Osteoblast (primary cell): ENCODE results near the gene CEBPA. TPM values are rescaled to one million over a fixed set of nuclear protein-coding genes. Genes with fewer than 3 reads are reported as not detected.

Experiments
- DNase-seq: peaks from one replicate; pipeline ENCODE4 v3.0.0; 2011; ENCODE audit warnings: low spot score, mixed read lengths; ENCODE audit not compliant: insufficient read length; ENCODE audit errors: missing footprints
- H2AFZ ChIP-seq: 2 replicates; pipeline ENCODE4 v1.6.0; 2011; ENCODE audit warnings: mild to moderate bottlenecking, low read length
- H3K27ac ChIP-seq: 2 replicates; pipeline ENCODE4 v1.5.1; 2011; ENCODE audit warnings: mild to moderate bottlenecking, low read depth, low read length, moderate library complexity
- H3K27me3 ChIP-seq: 2 replicates; pipeline ENCODE4 v1.6.0; 2012; ENCODE audit warnings: mild to moderate bottlenecking, control low read depth, inconsistent platforms, low read length, moderate library complexity; ENCODE audit not compliant: insufficient read depth
- H3K36me3 ChIP-seq: 2 replicates; pipeline ENCODE4 v1.5.1; 2011; ENCODE audit warnings: mild to moderate bottlenecking, low read length, control low read depth, moderate library complexity; ENCODE audit not compliant: insufficient read depth
- H3K4me1 ChIP-seq: 2 replicates; pipeline ENCODE4 v1.5.1; 2011; ENCODE audit warnings: mild to moderate bottlenecking, low read length, control low read depth, moderate library complexity; ENCODE audit not compliant: insufficient read depth
- H3K4me2 ChIP-seq: 2 replicates; pipeline ENCODE4 v1.6.0; 2011; ENCODE audit warnings: mild to moderate bottlenecking, low read length; ENCODE audit not compliant: insufficient read depth
- H3K4me3 ChIP-seq: fragments of 200-600 bp; sonication (generic); 3 replicates; pipeline ENCODE4 v1.5.1; 2012; ENCODE audit warnings: mild to moderate bottlenecking, low read length, inconsistent platforms; ENCODE audit not compliant: insufficient read depth
- H3K79me2 ChIP-seq: 2 replicates; pipeline ENCODE4 v1.6.0; 2012; ENCODE audit warnings: mild to moderate bottlenecking, low read length, control low read depth, inconsistent platforms; ENCODE audit not compliant: insufficient read depth
- H3K9me3 ChIP-seq: 2 replicates; pipeline ENCODE4 v1.5.1; 2011; ENCODE audit warnings: low read depth, low read length, control low read depth
- H4K20me1 ChIP-seq: 2 replicates; pipeline ENCODE4 v1.6.0; 2012; ENCODE audit warnings: mild to moderate bottlenecking, low read length, control low read depth; ENCODE audit not compliant: insufficient read depth
- CTCF ChIP-seq: IDR thresholded peaks from 2 replicates; pipeline ENCODE4 v1.5.1; 2011; ENCODE audit warnings: mild to moderate bottlenecking, low read depth, low read length, moderate library complexity; ENCODE audit errors: extremely low read depth
- total RNA-seq: library from RNA; depleted of rRNA; stranded (reverse); fragments of >200 nt; gene quantifications from 2 replicates; pipeline ENCODE4 v1.2.3, GENCODE V29; 2012

CEBPA gene
- total RNA-seq, 1 donor, result 3.6 TPM

DNA sequence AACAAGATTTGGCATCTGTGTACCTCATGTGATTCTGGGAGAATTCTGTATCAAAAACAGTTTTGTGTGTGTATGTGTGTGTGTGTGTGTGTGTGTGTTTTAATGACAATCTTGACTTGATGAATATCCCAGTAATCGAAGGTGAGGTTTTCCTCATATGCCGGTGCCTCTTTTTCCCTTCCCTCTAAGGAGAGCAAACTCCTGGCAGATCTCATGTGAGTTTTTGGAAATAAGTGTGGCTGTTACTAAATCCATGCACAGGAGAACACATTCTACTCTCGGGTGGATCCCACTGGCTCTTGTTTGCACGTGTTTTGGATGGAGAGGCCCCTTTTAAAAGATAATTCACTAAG, 42.2 kb upstream of the CEBPA start:
- H3K36me3 ChIP-seq, result no peaks in the 10 kb centered on the region
- no peak for TF ChIP-seq CTCF

GRCh38 chr19:33343859-33344572, 41.7 kb upstream of the CEBPA start:
- H3K27ac ChIP-seq, result no peak overlapping the region
- no peak for TF ChIP-seq CTCF
- no peak overlapping the region for H3K4me3 ChIP-seq
- no peak overlapping the region for H3K4me2 ChIP-seq
- peaks cover 63% of the 10 kb centered on the region for H3K27me3 ChIP-seq
- no peaks in the 10 kb centered on the region for H3K36me3 ChIP-seq
- H2AFZ ChIP-seq, result no peak overlapping the region
- H3K79me2 ChIP-seq, result no peaks in the 10 kb centered on the region
- H3K4me1 ChIP-seq, result no peaks in the 10 kb centered on the region
- no peaks in the 10 kb centered on the region for H3K9me3 ChIP-seq
- H4K20me1 ChIP-seq, result no peaks in the 10 kb centered on the region
- DNase-seq, result no peak

More for the DNA sequence above, 42.2 kb upstream of the CEBPA start:
- no peaks in the 10 kb centered on the region for H3K4me1 ChIP-seq
- no peak overlapping the region for H3K27ac ChIP-seq
- no peak overlapping the region for H2AFZ ChIP-seq
- H4K20me1 ChIP-seq, result no peaks in the 10 kb centered on the region
- no peaks in the 10 kb centered on the region for H3K79me2 ChIP-seq
- H3K27me3 ChIP-seq, result peaks cover 63% of the 10 kb centered on the region
- H3K9me3 ChIP-seq, result no peaks in the 10 kb centered on the region
- no peak overlapping the region for H3K4me3 ChIP-seq
- no peak overlapping the region for H3K4me2 ChIP-seq
- no peak for DNase-seq

DNA sequence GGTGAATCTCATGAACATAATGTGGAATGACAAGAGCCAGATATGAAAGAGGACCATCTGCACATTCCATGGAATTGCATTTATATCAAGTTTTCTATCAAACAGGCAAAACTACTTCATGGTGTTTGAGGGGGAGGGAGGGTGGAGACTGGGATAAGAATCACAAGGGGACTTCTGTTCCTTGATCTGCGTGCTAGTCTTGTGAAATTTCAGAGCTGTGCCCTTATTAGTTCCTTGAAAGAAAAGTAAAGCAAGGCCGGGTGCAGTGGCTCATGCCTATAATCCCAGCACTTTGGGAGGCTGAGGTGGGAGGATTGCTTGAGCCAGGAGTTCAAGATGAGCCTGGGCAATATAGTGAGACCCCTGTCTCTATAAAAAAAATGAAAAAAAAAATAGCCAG, 41.0 kb upstream of the CEBPA start:
- Histone ChIP-seq H3K4me3 (no peak overlapping the region), H3K4me1 (no peaks in the 10 kb centered on the region), H2AFZ (no peak overlapping the region), H3K4me2 (no peak overlapping the region), H3K27ac (no peak overlapping the region), H4K20me1 (no peaks in the 10 kb centered on the region), H3K36me3 (no peaks in the 10 kb centered on the region), H3K9me3 (no peaks in the 10 kb centered on the region), H3K79me2 (no peaks in the 10 kb centered on the region), H3K27me3 (peaks cover 63% of the 10 kb centered on the region)
- no peak for DNase-seq
- no peak for TF ChIP-seq CTCF

GRCh38 chr19:33340991-33341390, 38.7 kb upstream of the CEBPA start:
- Histone ChIP-seq H3K9me3 (no peaks in the 10 kb centered on the region), H3K4me3 (no peak overlapping the region), H2AFZ (no peak overlapping the region), H3K36me3 (no peaks in the 10 kb centered on the region), H3K4me1 (no peaks in the 10 kb centered on the region), H3K27me3 (peaks cover 42% of the 10 kb centered on the region), H3K4me2 (no peak overlapping the region), H3K27ac (no peak overlapping the region), H4K20me1 (no peaks in the 10 kb centered on the region), H3K79me2 (no peaks in the 10 kb centered on the region)
- TF ChIP-seq CTCF, result no peak
- no peak for DNase-seq
